Pulmonary artery endothelial cell (primary cell): ENCODE measurements around the gene RETN. TPM values are rescaled to one million over a fixed set of nuclear protein-coding genes. Genes with fewer than 3 reads are reported as not detected.

Source experiments
- DNase-seq: peaks from one replicate; pipeline ENCODE4 v3.0.0-alpha.2; 2011; ENCODE audit warnings: low read depth, low spot score
- total RNA-seq: library from RNA; depleted of rRNA; stranded (reverse); fragments of >200 nt; gene quantifications from 2 replicates; pipeline ENCODE4 v1.2.3, GENCODE V29; 2014

Gene RETN
- total RNA-seq, 1 donor from 2014 or later = not detected

GRCh38 chr19:7657131-7657751, 11.6 kb upstream of the RETN start:
- no peak for DNase-seq

- no peak for DNase-seq
Measured at GRCh38 chr19:7658219-7658686, 10.6 kb upstream of the RETN start.

GRCh38 chr19:7661744-7662538, 6.9 kb upstream of the RETN start:
- no peak for DNase-seq

GRCh38 chr19:7662657-7663056, 6.2 kb upstream of the RETN start:
- no peak for DNase-seq

- DNase-seq = no peak
Measured at GRCh38 chr19:7663706-7664105, 5.1 kb upstream of the RETN start.

- no peak for DNase-seq
Measured at GRCh38 chr19:7665076-7665475, 3.8 kb upstream of the RETN start.

GRCh38 chr19:7669641-7670040, 792 bp downstream of the RETN start:
- no peak for DNase-seq

GRCh38 chr19:7670150-7670783, 1.4 kb downstream of the RETN start:
- no peak for DNase-seq

- DNase-seq = no peak
Measured at GRCh38 chr19:7670790-7671189, 1.9 kb downstream of the RETN start.

GRCh38 chr19:7672522-7672921, 3.7 kb downstream of the RETN start:
- no peak for DNase-seq

GRCh38 chr19:7674010-7675005, 5.5 kb downstream of the RETN start:
- DNase-seq = no peak

- DNase-seq = no peak
Measured at GRCh38 chr19:7676376-7676775, 7.5 kb downstream of the RETN start.

GRCh38 chr19:7676854-7677253, 8.0 kb downstream of the RETN start, which contains the start of gene MCEMP1:
Gene MCEMP1 (plus strand): TSS chr19:7677090. CDS start chr19:7677121, 31 bp downstream.
- DNase-seq = no peak

GRCh38 chr19:7677669-7678311, 8.9 kb downstream of the RETN start:
- DNase-seq = no peak

GRCh38 chr19:7678971-7679751, 10.3 kb downstream of the RETN start:
- DNase-seq = no peak

- DNase-seq = no peak
Measured at GRCh38 chr19:7679771-7680605, 11.1 kb downstream of the RETN start.

- peak; percentile 36 for DNase-seq
Measured at GRCh38 chr19:7680606-7681339, 11.9 kb downstream of the RETN start, which contains the start of gene TRAPPC5. Gene TRAPPC5 (plus strand): TSS chr19:7680833. CDS start chr19:7682254, 1,421 bp downstream.
